NB4 (cell line): Measurements from ENCODE around the gene APCDD1.

Source experiments
- DNase-seq: peaks from one replicate; pipeline ENCODE4 v3.0.0; 2010; ENCODE audit warnings: low read depth
- H3K4me3 ChIP-seq: one replicate; pipeline ENCODE4 v1.5.1; 2011; ENCODE audit warnings: mild to moderate bottlenecking, low read depth, low read length, moderate library complexity
- MYC ChIP-seq: IDR thresholded peaks from 2 replicates; pipeline ENCODE4 v1.6.1; 2011; ENCODE audit warnings: low read depth, low read length
- POLR2A ChIP-seq: IDR thresholded peaks from 2 replicates; pipeline ENCODE4 v1.6.1; 2011; ENCODE audit warnings: mild to moderate bottlenecking; ENCODE audit not compliant: insufficient read length; ENCODE audit errors: extremely low read depth
- TF ChIP-seq, protein P1 (sequence below): IDR thresholded peaks from 2 replicates; pipeline ENCODE4 v1.6.1; 2011; ENCODE audit warnings: low read depth, low read length
- TF ChIP-seq, protein P2 (sequence below): IDR thresholded peaks from one replicate; pipeline ENCODE4 v1.5.1; 2012; ENCODE audit warnings: low read depth, low read length

Gene APCDD1

DNA sequence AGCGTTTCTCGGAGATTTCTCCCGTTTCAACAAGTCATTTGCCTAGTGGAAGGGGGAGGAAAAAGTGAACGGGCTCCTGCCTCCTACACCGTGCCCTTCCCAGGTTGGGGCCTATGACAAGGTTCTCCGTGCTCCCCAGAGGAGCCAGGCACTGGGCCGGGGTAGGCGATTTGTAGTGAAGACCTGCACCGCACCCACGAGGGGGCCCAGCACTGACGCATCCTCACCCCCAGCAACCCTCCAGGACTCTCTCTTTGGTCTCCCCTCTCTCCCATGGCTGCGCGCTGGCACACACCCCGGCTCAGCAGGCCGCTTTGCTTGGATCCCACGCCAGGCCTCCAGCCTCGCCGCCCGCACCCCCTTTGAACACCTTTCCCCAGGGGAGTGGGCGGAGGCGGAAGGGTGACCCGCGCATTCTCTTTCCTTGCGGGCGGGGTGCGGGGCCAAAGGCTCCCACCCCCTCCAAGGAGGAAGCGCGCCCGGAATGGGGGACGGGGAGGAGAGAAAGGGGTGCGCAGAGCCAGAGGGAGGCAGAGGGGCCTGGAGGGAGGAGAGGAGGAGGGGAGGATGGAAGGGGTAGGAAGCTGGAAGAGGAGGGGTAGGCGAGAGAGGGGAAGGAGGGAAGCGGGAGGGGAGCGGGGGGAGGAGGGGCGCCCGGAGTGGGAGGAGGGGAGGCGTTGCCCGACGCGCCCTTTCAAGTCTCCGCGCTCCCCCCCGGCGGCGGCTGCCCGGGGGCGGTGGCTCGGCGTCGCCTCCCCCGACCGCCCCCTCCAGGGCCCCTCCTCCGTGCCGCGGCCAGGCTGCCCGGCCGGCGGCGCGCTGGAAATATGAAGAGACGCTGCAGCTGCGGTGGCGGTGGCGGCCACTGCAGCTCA is at the start of gene APCDD1:
APCDD1 (plus strand) TSS at position 830 of the 875 bp plus-strand sequence. CDS start 347 bp downstream, outside the sequence.
- peak within 1 kb of the TSS; percentile 23 for H3K4me3 ChIP-seq
- TF ChIP-seq, protein P1, sequence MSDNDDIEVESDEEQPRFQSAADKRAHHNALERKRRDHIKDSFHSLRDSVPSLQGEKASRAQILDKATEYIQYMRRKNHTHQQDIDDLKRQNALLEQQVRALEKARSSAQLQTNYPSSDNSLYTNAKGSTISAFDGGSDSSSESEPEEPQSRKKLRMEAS: no peak
- TF ChIP-seq POLR2A (no peak), MYC (no peak)
- TF ChIP-seq, protein P2, sequence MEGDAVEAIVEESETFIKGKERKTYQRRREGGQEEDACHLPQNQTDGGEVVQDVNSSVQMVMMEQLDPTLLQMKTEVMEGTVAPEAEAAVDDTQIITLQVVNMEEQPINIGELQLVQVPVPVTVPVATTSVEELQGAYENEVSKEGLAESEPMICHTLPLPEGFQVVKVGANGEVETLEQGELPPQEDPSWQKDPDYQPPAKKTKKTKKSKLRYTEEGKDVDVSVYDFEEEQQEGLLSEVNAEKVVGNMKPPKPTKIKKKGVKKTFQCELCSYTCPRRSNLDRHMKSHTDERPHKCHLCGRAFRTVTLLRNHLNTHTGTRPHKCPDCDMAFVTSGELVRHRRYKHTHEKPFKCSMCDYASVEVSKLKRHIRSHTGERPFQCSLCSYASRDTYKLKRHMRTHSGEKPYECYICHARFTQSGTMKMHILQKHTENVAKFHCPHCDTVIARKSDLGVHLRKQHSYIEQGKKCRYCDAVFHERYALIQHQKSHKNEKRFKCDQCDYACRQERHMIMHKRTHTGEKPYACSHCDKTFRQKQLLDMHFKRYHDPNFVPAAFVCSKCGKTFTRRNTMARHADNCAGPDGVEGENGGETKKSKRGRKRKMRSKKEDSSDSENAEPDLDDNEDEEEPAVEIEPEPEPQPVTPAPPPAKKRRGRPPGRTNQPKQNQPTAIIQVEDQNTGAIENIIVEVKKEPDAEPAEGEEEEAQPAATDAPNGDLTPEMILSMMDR: no peak
- DNase-seq: peak; percentile 57

DNA sequence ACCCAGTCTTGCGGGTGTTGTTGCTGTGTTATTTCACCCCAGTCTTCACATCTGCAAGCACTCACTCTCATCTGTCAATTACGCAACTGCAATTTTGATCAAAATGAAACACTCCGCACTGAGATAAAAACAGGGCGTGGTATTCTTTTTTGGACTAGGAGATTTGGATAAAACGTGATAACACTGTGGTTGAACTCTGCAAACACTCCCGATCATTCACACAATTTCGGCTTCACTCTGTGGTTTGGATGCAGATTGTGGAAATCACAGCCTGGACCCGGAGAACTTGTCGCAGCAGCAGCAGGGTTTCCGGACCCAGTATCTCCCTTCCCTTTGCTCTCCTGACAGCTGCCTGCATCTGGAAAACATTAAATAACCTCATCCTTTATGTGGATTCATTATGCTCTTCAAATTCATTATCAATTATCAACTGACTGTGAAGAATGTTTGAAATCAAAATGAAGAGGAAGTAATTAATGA is 49.4 kb upstream of the APCDD1 start:
- no peak for DNase-seq
- TF ChIP-seq MYC (no peak), POLR2A (no peak)
- TF ChIP-seq, protein P2: no peak
- TF ChIP-seq, protein P1: no peak
- H3K4me3 ChIP-seq: no peak overlapping the region

DNA sequence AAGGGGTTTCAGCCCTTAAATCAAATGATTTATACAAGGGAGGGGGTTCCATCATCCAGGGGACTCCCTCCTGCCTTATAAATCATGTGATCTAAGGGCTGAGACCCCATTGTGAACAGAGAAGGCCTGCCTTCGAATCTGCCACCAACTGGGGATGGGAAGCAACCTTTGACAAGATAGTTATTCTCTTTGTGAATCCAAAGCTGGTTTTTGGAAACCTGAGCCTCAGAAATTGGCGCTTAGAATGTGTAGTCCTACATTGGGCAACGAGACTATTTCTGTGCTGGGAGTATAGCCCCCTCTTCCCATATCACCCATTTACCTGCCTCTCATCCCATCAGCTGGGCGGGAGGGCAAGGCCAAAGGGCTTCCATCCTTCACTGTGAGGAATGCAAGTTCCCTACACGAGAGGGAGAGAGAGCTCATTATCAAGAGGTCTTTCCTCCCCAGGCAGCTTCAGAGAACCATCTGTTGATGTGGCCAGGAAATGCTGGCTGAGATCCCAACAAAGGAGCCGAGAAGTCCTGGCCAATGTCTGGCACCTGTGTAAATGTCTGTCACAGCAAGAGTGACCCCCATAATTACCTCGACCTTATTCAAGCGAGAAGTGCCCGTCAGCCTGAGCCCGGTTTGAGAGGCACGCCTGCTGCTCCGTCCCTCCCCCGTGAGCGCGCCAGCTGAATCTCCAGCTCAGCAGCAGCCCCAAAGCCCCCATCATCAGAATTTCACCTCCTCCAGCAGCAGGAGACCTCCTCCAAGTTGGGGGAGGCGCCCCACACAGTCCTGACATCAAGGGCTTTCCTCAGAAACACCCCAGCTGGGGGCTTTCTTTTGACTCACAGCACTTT is 48.4 kb upstream of the APCDD1 start:
- TF ChIP-seq, protein P1: no peak
- TF ChIP-seq, protein P2: no peak
- TF ChIP-seq MYC (no peak), POLR2A (no peak)
- no peak for DNase-seq
- no peak overlapping the region for H3K4me3 ChIP-seq

DNA sequence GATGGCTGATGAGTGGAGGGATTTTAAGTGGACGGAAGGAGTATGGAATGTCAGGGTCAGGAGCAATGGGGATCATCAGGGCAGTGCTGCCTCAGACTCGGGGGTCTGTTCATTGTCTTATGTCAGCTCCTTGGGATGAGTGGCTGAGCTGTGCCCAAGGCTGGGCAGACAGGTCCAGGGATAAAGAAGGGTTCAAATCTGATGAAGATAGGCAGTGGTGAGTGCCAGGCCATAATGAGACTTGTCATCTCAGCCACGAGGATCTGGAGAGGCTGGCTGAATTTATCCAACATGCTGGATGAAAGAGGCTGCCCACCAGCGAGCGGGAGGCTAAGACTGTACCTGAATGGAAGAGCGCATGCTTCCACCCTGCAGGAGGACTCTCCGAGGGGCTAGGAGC is 46.3 kb upstream of the APCDD1 start:
- H3K4me3 ChIP-seq: no peak overlapping the region
- no peak for DNase-seq
- TF ChIP-seq, protein P2: no peak
- TF ChIP-seq POLR2A (no peak), MYC (no peak)
- TF ChIP-seq, protein P1: no peak

DNA sequence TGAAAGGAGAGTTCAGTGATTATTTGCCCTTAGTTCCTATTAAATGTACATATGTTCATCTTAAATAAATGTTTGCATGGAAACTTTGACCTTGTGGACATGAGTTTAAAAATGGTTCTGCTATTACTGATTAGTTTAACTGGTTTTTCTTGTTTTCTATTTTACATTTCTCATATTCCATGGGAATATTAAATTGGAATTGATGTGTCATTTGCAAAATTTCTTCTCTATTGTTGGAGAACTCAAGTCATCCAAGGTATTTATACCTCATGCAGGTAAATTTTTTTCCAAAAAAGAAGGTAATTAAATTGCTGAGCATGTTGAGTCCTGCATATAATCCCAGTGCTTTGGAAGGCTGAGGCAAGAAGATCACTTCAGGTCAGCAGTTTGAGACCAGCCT is 45.4 kb upstream of the APCDD1 start:
- no peak overlapping the region for H3K4me3 ChIP-seq
- no peak for TF ChIP-seq POLR2A
- TF ChIP-seq, protein P1: no peak
- TF ChIP-seq, protein P2: no peak
- no peak for TF ChIP-seq MYC
- no peak for DNase-seq
